ENCODE measurements around the gene BCL2.

The BCL2 gene

GRCh38 chr18:63326011-63326410 is 6.4 kb upstream of the BCL2 start:
- no peak for TF ChIP-seq CTCF (IDR thresholded peaks at IDR 0.05; ENCODE audit: borderline replicate concordance, insufficient read depth, low read depth, low read length)
- no peak overlapping the region for H3K4me3 ChIP-seq (ENCODE audit: low read depth, low read length)

GRCh38 chr18:63325086-63325686 is 5.6 kb upstream of the BCL2 start:
- TF ChIP-seq CTCF (IDR thresholded peaks at IDR 0.05; ENCODE audit: borderline replicate concordance, insufficient read depth, low read depth, low read length), result no peak
- H3K4me3 ChIP-seq (ENCODE audit: low read depth, low read length), result no peak overlapping the region

- no peak overlapping the region for H3K4me3 ChIP-seq (ENCODE audit: low read depth, low read length)
- peak; percentile 55; the same call in 1 of the 2 replicates for TF ChIP-seq CTCF (IDR thresholded peaks at IDR 0.05; ENCODE audit: borderline replicate concordance, insufficient read depth, low read depth, low read length)
These were observed 3.5 kb upstream of the BCL2 start for GRCh38 chr18:63322908-63323634.

- no peak for TF ChIP-seq CTCF (IDR thresholded peaks at IDR 0.05; ENCODE audit: borderline replicate concordance, insufficient read depth, low read depth, low read length)
- no peak overlapping the region for H3K4me3 ChIP-seq (ENCODE audit: low read depth, low read length)
These were observed 2.6 kb upstream of the BCL2 start for GRCh38 chr18:63322206-63322605.

- TF ChIP-seq CTCF (IDR thresholded peaks at IDR 0.05; ENCODE audit: borderline replicate concordance, insufficient read depth, low read depth, low read length), result no peak
- peak overlapping the region; percentile 79 for H3K4me3 ChIP-seq (ENCODE audit: low read depth, low read length)
These were observed 1.7 kb upstream of the BCL2 start for GRCh38 chr18:63321291-63321690.

GRCh38 chr18:63320975-63321265 is 1.4 kb upstream of the BCL2 start:
- TF ChIP-seq CTCF (IDR thresholded peaks at IDR 0.05; ENCODE audit: borderline replicate concordance, insufficient read depth, low read depth, low read length), result no peak
- H3K4me3 ChIP-seq (ENCODE audit: low read depth, low read length), result peak overlapping the region; percentile 79

Data from GM12875 (cell line).